Measurements from ENCODE around the gene STX1B. TPM values are rescaled to one million over a fixed set of nuclear protein-coding genes. Genes with fewer than 3 reads are reported as not detected.
A peak's percentile ranks its signal among the peaks of the same experiment; 100 is the strongest.

STX1B gene
- total and polyA plus RNA-seq, 2 of the 8 experiments (the other 6 are each of a cell fraction or from before 2014, with no cell fraction given) = 8.9 to 20.2 TPM

DNA sequence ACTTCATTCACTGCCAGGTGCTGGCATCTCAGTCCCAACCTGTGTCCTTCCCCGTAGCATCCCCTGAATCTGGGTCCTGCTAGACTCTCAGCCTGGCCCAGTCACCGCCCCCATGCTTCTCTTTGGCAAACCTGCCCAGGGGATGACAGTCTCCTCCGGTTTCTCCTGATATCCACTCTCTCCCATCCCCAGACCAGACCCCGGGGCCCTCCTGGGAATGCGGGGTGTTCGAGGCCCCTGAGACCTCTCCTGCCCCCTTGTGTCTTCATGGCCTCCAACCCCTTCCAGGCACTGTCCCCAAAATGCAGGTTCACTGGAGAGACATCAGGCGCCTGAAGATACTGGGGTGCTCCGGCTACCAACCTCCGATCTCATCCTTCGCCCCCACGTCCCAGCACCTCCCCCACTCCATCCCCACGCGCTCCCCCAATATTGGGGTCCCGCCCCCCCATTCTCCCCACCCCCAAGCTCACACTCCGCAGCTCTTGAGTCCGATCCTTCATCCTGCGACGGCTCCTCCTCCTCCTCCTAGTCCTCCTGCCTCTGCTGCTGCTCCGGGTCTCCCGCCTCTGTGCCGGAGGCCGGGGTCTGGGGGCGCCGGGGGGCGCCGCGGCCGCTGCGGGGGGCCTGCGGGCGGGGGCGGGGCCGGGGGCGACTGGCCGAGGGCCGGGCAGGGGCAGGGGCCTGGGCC lies 399 bp downstream of the STX1B start (continued):
- TF ChIP-seq, protein P1, sequence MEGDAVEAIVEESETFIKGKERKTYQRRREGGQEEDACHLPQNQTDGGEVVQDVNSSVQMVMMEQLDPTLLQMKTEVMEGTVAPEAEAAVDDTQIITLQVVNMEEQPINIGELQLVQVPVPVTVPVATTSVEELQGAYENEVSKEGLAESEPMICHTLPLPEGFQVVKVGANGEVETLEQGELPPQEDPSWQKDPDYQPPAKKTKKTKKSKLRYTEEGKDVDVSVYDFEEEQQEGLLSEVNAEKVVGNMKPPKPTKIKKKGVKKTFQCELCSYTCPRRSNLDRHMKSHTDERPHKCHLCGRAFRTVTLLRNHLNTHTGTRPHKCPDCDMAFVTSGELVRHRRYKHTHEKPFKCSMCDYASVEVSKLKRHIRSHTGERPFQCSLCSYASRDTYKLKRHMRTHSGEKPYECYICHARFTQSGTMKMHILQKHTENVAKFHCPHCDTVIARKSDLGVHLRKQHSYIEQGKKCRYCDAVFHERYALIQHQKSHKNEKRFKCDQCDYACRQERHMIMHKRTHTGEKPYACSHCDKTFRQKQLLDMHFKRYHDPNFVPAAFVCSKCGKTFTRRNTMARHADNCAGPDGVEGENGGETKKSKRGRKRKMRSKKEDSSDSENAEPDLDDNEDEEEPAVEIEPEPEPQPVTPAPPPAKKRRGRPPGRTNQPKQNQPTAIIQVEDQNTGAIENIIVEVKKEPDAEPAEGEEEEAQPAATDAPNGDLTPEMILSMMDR (IDR thresholded peaks at IDR 0.05; ENCODE audit: control extremely low read depth in 1 of 3, insufficient read depth in 1 of 3, low read depth in 1 of 3, low read length in 3 of 3) = peak in 2 of 3 experiments; percentile 37 to 48; a peak in 2 of 4 replicates
